Measurements from ENCODE around the gene CTNNA3.

- no peak for TF ChIP-seq CTCF (conservative IDR thresholded peaks at IDR 0.05 in 1 of 2, IDR thresholded peaks at IDR 0.05 in 1 of 2; ENCODE audit: low read depth in 1 of 2, low read length in 2 of 2)
- no peak for TF ChIP-seq EZH2 (IDR thresholded peaks at IDR 0.05; ENCODE audit: low read length, missing control alignments)
Observed at GRCh38 chr10:66822801-66823200, 873.2 kb downstream of the CTNNA3 start.
